ENCODE results near the gene RNF38. TPM values are rescaled to one million over a fixed set of nuclear protein-coding genes. Genes with fewer than 3 reads are reported as not detected.
"Not testable (repeated sequence)": the region's sequence is repeated elsewhere in the genome, so short reads cannot be mapped to it uniquely, and the experiment has no call there.

The RNF38 gene
- total RNA-seq, 1 experiment from 2014 or later: 18.1 TPM

DNA sequence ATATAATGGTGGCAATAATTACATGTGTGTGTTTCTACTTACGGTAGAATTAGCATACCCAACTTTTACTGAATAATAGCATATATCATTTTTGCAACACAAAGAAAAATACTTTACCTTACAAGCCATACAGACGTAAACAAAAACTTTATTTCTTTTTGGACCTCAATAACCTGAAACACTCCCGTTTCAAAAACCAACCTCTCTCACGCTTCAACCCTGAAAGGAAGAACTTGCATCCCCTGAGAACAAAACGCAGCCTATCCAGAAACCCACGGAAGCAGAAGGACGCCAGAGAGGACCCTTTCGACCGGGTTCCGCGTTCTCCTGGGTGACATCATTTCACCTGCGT is at the start of gene RNF38 (continued):
- TF ChIP-seq ELF1 (IDR thresholded peaks at IDR 0.05; ENCODE audit: borderline replicate concordance, low read depth) (peak; percentile 61), ATF3 (IDR thresholded peaks at IDR 0.05) (no peak)

DNA sequence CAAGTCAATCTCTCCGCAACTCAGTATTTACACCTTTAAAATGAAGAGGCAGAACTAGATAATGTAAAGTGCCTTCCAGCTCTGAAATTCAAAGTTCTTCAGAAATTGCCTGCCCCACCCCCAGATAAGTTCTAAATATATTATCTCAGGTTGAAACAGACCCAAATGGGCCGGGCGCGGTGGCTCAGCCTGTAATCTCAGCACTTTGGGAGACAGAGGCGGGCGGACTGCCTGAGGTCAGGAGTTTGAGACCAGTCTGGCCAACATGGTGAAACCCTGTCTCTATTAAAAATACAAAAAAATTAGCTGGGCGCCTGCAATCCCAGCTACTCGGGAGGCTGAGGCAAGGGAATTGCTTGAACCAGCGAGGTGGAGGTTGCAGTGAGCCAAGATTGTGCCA is 48.5 kb upstream of the RNF38 start:
- DNase-seq (ENCODE audit: low read depth, low spot score); H3K4me3 ChIP-seq (replicated peaks in 1 of 2; ENCODE audit: low read depth in 1 of 2, low read length in 2 of 2); intact Hi-C loops (cut with micrococcal nuclease); H3K36me3 ChIP-seq (ENCODE audit: control insufficient read depth in 1 of 2, insufficient read depth in 2 of 2, low read length in 2 of 2); H3K27ac ChIP-seq (ENCODE audit: low read depth, low read length); POLR2A ChIA-PET; BruUV-seq (replicated peaks); H4K20me1 ChIP-seq (ENCODE audit: insufficient read depth); H3K9me3 ChIP-seq (ENCODE audit: control insufficient read depth in 1 of 2, insufficient read depth in 1 of 2, low read depth in 1 of 2, low read length in 2 of 2); H3K79me2 ChIP-seq (ENCODE audit: insufficient read depth, low read length); ATAC-seq; H3K9ac ChIP-seq (ENCODE audit: low read length); H2AFZ ChIP-seq (ENCODE audit: low read depth, low read length, poor library complexity, severe bottlenecking); H3K4me1 ChIP-seq (ENCODE audit: control insufficient read depth in 1 of 2, insufficient read depth in 2 of 2, low read length in 2 of 2); H3K9me2 ChIP-seq (ENCODE audit: insufficient read depth); H3K4me2 ChIP-seq (ENCODE audit: low read length); H3K27me3 ChIP-seq (ENCODE audit: insufficient read depth, low read length): not testable (repeated sequence)
- CTCF ChIA-PET: interaction anchor here (3.0 kb wide), 1 partner anchor 41 kb away, joined by 19 read pairs; no protein-coding TSS in a partner anchor
- RAD21 ChIA-PET (ENCODE audit: low non-redundant PET in 1 of 2, low total read pairs in 2 of 2, uncharacterized antibody in 2 of 2, unreplicated experiment in 2 of 2): interaction anchor here (1.0 to 1.5 kb wide), 2 partner anchors 16 to 41 kb away, joined by 3 to 4 read pairs; no protein-coding TSS in a partner anchor

DNA sequence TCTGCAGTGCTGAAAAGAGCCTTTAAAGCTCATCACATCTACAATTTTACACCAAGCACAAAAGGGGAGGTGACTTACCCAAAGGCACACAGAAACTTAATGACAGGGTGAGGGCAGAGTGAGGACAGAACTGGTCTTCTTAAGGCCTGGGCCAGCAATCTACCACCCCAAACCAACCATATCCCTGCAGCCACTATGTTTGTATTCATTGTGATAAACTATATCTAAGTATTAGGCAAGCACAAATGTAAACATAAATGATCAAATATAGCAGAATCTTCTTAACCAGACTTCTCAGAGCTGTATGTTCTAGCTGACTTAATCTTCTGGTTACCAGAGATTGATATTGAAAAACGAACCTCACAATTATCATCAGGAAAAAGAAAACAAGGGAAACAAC is 47.9 kb upstream of the RNF38 start:
- Histone ChIP-seq H3K4me1 (ENCODE audit: control insufficient read depth in 1 of 2, insufficient read depth in 2 of 2, low read length in 2 of 2) (no peaks in the 10 kb centered on the region), H2AFZ (ENCODE audit: low read depth, low read length, poor library complexity, severe bottlenecking) (no peak overlapping the region), H3K4me3 (replicated peaks in 1 of 2; ENCODE audit: low read depth in 1 of 2, low read length in 2 of 2) (no peak overlapping the region), H3K4me2 (ENCODE audit: low read length) (no peak overlapping the region), H3K79me2 (ENCODE audit: insufficient read depth, low read length) (peaks cover 4% of the 10 kb centered on the region; the same call in 1 of the 2 replicates), H3K27ac (ENCODE audit: low read depth, low read length) (no peak overlapping the region), H4K20me1 (ENCODE audit: insufficient read depth) (no peaks in the 10 kb centered on the region; the same call in 1 of the 2 replicates), H3K9me3 (ENCODE audit: control insufficient read depth in 1 of 2, insufficient read depth in 1 of 2, low read depth in 1 of 2, low read length in 2 of 2) (no peaks in the 10 kb centered on the region), H3K9me2 (ENCODE audit: insufficient read depth) (no peaks in the 10 kb centered on the region), H3K9ac (ENCODE audit: low read length) (no peak overlapping the region), H3K27me3 (ENCODE audit: insufficient read depth, low read length) (no peaks in the 10 kb centered on the region), H3K36me3 (ENCODE audit: control insufficient read depth in 1 of 2, insufficient read depth in 2 of 2, low read length in 2 of 2) (no peaks in the 10 kb centered on the region)
- TF ChIP-seq, protein P1, sequence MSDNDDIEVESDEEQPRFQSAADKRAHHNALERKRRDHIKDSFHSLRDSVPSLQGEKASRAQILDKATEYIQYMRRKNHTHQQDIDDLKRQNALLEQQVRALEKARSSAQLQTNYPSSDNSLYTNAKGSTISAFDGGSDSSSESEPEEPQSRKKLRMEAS (IDR thresholded peaks at IDR 0.05): no peak
- no peak for TF ChIP-seq EGR1 (IDR thresholded peaks at IDR 0.05; ENCODE audit: low read depth)
- no peak for TF ChIP-seq POLR2AphosphoS5 (IDR thresholded peaks at IDR 0.05; ENCODE audit: low read depth, low read length)
- TF ChIP-seq POLR2A (IDR thresholded peaks at IDR 0.05; ENCODE audit: borderline replicate concordance, extremely low read depth, insufficient read depth, insufficient read length): no peak
- TF ChIP-seq RAD21 (IDR thresholded peaks at IDR 0.05; ENCODE audit: low read depth): no peak
- no peak for TF ChIP-seq EZH2 (IDR thresholded peaks at IDR 0.05)
- TF ChIP-seq, protein P2, sequence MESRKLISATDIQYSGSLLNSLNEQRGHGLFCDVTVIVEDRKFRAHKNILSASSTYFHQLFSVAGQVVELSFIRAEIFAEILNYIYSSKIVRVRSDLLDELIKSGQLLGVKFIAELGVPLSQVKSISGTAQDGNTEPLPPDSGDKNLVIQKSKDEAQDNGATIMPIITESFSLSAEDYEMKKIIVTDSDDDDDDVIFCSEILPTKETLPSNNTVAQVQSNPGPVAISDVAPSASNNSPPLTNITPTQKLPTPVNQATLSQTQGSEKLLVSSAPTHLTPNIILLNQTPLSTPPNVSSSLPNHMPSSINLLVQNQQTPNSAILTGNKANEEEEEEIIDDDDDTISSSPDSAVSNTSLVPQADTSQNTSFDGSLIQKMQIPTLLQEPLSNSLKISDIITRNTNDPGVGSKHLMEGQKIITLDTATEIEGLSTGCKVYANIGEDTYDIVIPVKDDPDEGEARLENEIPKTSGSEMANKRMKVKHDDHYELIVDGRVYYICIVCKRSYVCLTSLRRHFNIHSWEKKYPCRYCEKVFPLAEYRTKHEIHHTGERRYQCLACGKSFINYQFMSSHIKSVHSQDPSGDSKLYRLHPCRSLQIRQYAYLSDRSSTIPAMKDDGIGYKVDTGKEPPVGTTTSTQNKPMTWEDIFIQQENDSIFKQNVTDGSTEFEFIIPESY (IDR thresholded peaks at IDR 0.05; ENCODE audit: extremely low read depth, insufficient replicate concordance, low read length): no peak
- no peak for TF ChIP-seq CBX3 (IDR thresholded peaks at IDR 0.05; ENCODE audit: low read depth)
- no TSS peak for BruUV-seq (replicated peaks)
- RAD21 ChIA-PET (ENCODE audit: low non-redundant PET in 1 of 2, low total read pairs in 2 of 2, uncharacterized antibody in 2 of 2, unreplicated experiment in 2 of 2): interaction anchor here (1.0 to 1.5 kb wide), 2 partner anchors 15 to 41 kb away, joined by 3 to 4 read pairs; no protein-coding TSS in a partner anchor
- CTCF ChIA-PET: interaction anchor here (0.7 to 3.0 kb wide), 2 partner anchors 41 to 844 kb away, joined by 3 to 19 read pairs; no protein-coding TSS in a partner anchor
- DNase-seq (ENCODE audit: low read depth, low spot score) (no peak), ATAC-seq (no peak)
- intact Hi-C loops (cut with micrococcal nuclease): no loop called here
- POLR2A ChIA-PET: no interaction called here

DNA sequence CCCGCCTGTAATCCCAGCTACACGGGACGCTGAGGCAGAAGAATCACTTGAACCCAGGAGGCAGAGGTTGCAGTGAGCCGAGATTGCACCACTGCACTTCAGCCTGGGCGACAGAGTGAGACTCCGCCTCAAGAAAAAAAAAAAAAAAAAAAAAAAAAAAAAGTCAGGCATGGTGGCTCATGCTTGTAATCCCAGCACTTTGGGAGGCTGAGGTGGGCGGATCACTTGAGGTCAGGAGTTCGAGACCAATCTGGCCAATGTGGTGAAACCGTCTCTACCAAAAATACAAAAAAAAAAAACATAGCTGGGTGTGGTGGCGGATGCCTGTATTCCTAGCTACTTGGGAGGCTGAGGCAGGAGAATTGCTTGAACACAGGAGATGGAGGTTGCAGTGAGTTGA is 46.6 kb upstream of the RNF38 start:
- POLR2A ChIA-PET; H3K4me2 ChIP-seq (ENCODE audit: low read length); H3K79me2 ChIP-seq (ENCODE audit: insufficient read depth, low read length); H3K4me3 ChIP-seq (replicated peaks in 1 of 2; ENCODE audit: low read depth in 1 of 2, low read length in 2 of 2); H3K27ac ChIP-seq (ENCODE audit: low read depth, low read length); H4K20me1 ChIP-seq (ENCODE audit: insufficient read depth); H3K9me2 ChIP-seq (ENCODE audit: insufficient read depth); H3K9ac ChIP-seq (ENCODE audit: low read length); H3K4me1 ChIP-seq (ENCODE audit: control insufficient read depth in 1 of 2, insufficient read depth in 2 of 2, low read length in 2 of 2); intact Hi-C loops (cut with micrococcal nuclease); H2AFZ ChIP-seq (ENCODE audit: low read depth, low read length, poor library complexity, severe bottlenecking); DNase-seq (ENCODE audit: low read depth, low spot score); H3K36me3 ChIP-seq (ENCODE audit: control insufficient read depth in 1 of 2, insufficient read depth in 2 of 2, low read length in 2 of 2); H3K9me3 ChIP-seq (ENCODE audit: control insufficient read depth in 1 of 2, insufficient read depth in 1 of 2, low read depth in 1 of 2, low read length in 2 of 2); BruUV-seq (replicated peaks); ATAC-seq; RAD21 ChIA-PET (ENCODE audit: low non-redundant PET in 1 of 2, low total read pairs in 2 of 2, uncharacterized antibody in 2 of 2, unreplicated experiment in 2 of 2); H3K27me3 ChIP-seq (ENCODE audit: insufficient read depth, low read length): not testable (repeated sequence)
- CTCF ChIA-PET: interaction anchor here (3.0 kb wide), 1 partner anchor 39 kb away, joined by 19 read pairs; no protein-coding TSS in a partner anchor
